Fibroblast of lung (primary cell): ENCODE results near the gene BUB1B.

Source experiments
- EZH2 ChIP-seq: IDR thresholded peaks from 2 replicates; pipeline ENCODE4 v1.5.1; 2012; ENCODE audit warnings: low read length, control low read depth, mild to moderate bottlenecking; ENCODE audit errors: missing control alignments
- TF ChIP-seq, protein P1 (sequence below), 2 donors: IDR thresholded peaks in 1 of 2; conservative IDR thresholded peaks in 1 of 2; 1 replicate in 1 of 2; 2 replicates in 1 of 2; pipeline ENCODE4 v1.5.1; 2011 to 2012; ENCODE audit warnings: low read length in 2 of 2, control low read depth in 1 of 2, inconsistent platforms in 1 of 2, low read depth in 1 of 2, mild to moderate bottlenecking in 1 of 2

DNA sequence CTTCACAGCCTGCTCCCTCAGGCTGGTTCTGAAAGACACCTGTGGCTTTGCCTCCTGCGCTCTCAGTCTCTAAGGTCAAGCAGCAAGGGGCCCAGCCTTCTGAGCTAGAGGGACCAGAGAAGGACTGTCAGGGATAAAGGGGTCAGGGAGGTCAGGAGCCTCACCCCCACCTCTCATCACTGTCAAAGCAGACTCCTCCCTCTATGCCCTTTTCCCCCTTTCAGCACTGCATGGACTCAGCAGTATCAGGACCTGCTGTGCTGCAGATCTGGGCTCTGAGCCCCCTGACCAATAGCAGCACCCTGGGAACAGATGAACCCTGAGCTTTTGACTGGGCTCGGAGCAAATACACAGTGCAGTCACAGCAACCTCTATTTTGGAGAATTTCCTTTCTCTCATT is 49.0 kb upstream of the BUB1B start:
- TF ChIP-seq, protein P1, sequence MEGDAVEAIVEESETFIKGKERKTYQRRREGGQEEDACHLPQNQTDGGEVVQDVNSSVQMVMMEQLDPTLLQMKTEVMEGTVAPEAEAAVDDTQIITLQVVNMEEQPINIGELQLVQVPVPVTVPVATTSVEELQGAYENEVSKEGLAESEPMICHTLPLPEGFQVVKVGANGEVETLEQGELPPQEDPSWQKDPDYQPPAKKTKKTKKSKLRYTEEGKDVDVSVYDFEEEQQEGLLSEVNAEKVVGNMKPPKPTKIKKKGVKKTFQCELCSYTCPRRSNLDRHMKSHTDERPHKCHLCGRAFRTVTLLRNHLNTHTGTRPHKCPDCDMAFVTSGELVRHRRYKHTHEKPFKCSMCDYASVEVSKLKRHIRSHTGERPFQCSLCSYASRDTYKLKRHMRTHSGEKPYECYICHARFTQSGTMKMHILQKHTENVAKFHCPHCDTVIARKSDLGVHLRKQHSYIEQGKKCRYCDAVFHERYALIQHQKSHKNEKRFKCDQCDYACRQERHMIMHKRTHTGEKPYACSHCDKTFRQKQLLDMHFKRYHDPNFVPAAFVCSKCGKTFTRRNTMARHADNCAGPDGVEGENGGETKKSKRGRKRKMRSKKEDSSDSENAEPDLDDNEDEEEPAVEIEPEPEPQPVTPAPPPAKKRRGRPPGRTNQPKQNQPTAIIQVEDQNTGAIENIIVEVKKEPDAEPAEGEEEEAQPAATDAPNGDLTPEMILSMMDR (conservative IDR thresholded peaks at IDR 0.05 in 1 of 2, IDR thresholded peaks at IDR 0.05 in 1 of 2; ENCODE audit: low read depth in 1 of 2, low read length in 2 of 2) = no peak
- TF ChIP-seq EZH2 = no peak
